Activated CD8-positive, alpha-beta T cell treated with anti-CD3 and anti-CD28 coated beads, Interleukin-2, amount 10 ng/mL, durations not matched to agents 7 days and 5 days (primary cell): ENCODE results near the gene MCM3AP. TPM values are rescaled to one million over a fixed set of nuclear protein-coding genes. Genes with fewer than 3 reads are reported as not detected.

Source experiments
- ATAC-seq: fragments of 150-1000 bp; cut with Tn5 transposase; one replicate; pipeline ENCODE4 v1.10.0; 2021; ENCODE audit warnings: moderate library complexity
- CTCF ChIA-PET: fragments of 350-600 bp; sonication (Branson Sonifier 250); formaldehyde crosslinking; loops from one replicate; lab custom pipeline; 2021; ENCODE audit warnings: antibody characterized with exemption; lab: Charles Lee
- POLR2A ChIA-PET: fragments of 350-600 bp; sonication (Branson Sonifier 250); formaldehyde crosslinking; loops from one replicate; lab custom pipeline; 2021; ENCODE audit warnings: antibody characterized with exemption; lab: Charles Lee
- DNase-seq: peaks from one replicate; pipeline ENCODE4 v3.0.0-alpha.2; 2020
- H3K27ac Mint-ChIP-seq: one replicate; pipeline ENCODE4 v1.8.0; 2021; ENCODE audit warnings: mild to moderate bottlenecking, mixed read lengths
- H3K27me3 Mint-ChIP-seq: one replicate; pipeline ENCODE4 v1.8.0; 2021; ENCODE audit warnings: low read depth, mixed read lengths
- H3K36me3 Mint-ChIP-seq: one replicate; pipeline ENCODE4 v1.8.0; 2021; ENCODE audit warnings: low read depth, mixed read lengths
- H3K4me1 Mint-ChIP-seq: one replicate; pipeline ENCODE4 v1.8.0; 2021; ENCODE audit warnings: low read depth, mixed read lengths
- H3K4me3 Mint-ChIP-seq: one replicate; pipeline ENCODE4 v1.8.0; 2021; ENCODE audit warnings: mild to moderate bottlenecking, mixed read lengths
- H3K9me3 Mint-ChIP-seq: one replicate; pipeline ENCODE4 v1.8.0; 2022; ENCODE audit warnings: mixed read lengths; ENCODE audit not compliant: insufficient read depth
- total RNA-seq, 2 experiments: library from RNA; stranded (reverse); gene quantifications; one replicate each; pipeline ENCODE4 v1.2.3, GENCODE V29; 2021

Gene MCM3AP
- total RNA-seq, 2 experiments from 2014 or later: 106 to 113 TPM

DNA sequence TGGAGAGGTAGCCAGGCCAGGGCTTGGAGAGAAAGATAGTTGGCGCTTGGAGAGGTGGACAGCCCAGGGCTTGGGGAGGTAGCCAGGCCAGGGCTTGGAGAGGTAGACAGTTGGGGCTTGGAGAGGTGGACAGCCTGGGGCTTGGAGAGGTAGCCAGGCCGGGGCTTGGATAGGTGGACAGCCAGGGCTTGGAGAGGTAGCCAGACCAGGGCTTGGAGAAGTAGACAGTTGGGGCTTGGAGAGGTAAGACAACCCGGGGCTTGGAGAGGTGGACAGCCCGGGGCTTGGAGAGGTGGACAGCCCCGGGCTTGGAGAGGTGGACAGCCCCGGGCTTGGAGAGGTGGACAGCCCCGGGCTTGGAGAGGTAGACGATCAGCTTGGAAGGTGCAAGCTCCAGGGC, 64.6 kb downstream of the MCM3AP start:
- POLR2A ChIA-PET: no interaction called here
- CTCF ChIA-PET: no interaction called here
- H3K36me3 Mint-ChIP-seq: peaks cover 20% of the 10 kb centered on the region
- no peak overlapping the region for H3K27ac Mint-ChIP-seq
- H3K4me1 Mint-ChIP-seq: peaks cover 8% of the 10 kb centered on the region
- no peak for DNase-seq
- H3K27me3 Mint-ChIP-seq: no peaks in the 10 kb centered on the region
- ATAC-seq: no peak
- H3K4me3 Mint-ChIP-seq: no peak overlapping the region
- H3K9me3 Mint-ChIP-seq: no peaks in the 10 kb centered on the region

DNA sequence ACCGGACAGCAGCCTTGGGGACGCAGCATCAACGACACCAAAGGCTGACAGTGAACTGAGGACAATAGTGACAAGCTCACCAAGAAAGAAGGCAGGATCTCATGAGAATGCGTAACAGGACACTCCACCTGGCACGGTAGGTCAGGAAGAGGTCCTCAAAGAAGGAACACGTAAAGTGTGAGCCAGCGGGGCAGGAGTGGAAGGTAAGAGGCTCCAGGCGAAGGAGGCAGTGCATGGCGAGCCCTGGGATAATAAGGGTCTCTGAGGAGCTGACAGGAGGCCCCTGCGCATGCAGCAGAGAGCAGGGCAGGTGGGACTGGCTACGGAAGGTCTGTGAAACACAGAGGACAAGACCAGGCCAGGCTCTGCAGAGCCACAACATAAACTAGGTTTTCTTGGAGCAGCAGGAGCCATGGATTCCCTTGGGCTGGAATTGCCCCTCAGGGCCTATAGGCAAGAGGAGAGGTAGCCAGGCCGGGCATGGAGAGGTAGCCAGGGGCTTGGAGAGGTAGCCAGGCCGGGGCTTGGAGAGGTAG, 65.1 kb downstream of the MCM3AP start:
- ChIA-PET CTCF (interaction anchor here (1.4 kb wide), 1 partner anchor 9 kb away, joined by 4 read pairs; no protein-coding TSS in a partner anchor), POLR2A (interaction anchor here (1.5 kb wide), 1 partner anchor 13 kb away, joined by 4 read pairs; no protein-coding TSS in a partner anchor)
- H3K36me3 Mint-ChIP-seq: peaks cover 19% of the 10 kb centered on the region
- no peak overlapping the region for H3K27ac Mint-ChIP-seq
- H3K9me3 Mint-ChIP-seq: no peaks in the 10 kb centered on the region
- H3K27me3 Mint-ChIP-seq: no peaks in the 10 kb centered on the region
- DNase-seq (no peak), ATAC-seq (no peak)
- peaks cover 3% of the 10 kb centered on the region for H3K4me1 Mint-ChIP-seq
- H3K4me3 Mint-ChIP-seq: no peak overlapping the region

DNA sequence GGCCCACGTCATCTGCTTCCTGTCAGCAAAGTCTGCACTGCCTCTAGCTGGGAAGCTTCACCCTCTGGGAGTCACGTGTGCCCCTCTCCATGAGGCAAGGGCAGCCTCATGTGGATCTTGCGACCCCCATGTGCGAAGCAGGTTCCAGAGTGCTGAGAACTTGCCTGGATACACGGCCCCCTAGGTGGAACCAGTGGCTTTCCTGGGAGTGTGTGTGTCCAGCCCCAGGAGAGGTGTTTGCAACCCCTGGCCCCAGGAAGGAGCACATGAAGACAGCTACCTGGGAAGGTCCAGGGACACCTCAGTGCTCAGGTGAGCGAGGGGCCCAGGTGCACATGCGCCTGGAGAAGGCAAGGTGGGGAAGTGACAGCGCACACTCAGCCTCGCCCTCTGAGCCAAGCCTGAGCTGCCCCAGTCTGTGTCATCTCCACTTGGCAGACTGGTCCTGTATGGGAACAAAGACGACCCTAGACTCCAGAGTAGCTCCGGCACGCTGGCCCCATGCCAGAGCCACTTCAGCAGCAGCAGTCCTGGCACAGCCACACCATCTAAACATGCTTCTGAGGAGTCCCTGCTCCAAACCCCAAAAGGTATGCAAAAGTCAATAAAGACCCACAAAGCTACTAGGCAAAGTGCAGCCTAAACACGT, 65.7 kb downstream of the MCM3AP start:
- ATAC-seq: no peak
- Mint-ChIP-seq H3K9me3 (no peaks in the 10 kb centered on the region), H3K36me3 (peaks cover 17% of the 10 kb centered on the region), H3K27me3 (no peaks in the 10 kb centered on the region), H3K4me1 (peaks cover 3% of the 10 kb centered on the region), H3K27ac (no peak overlapping the region), H3K4me3 (no peak overlapping the region)
- no peak for DNase-seq
- ChIA-PET POLR2A (interaction anchor here (0.5 to 1.5 kb wide), 2 partner anchors 11 to 13 kb away, joined by 3 to 4 read pairs; no protein-coding TSS in a partner anchor), CTCF (interaction anchor here (1.4 kb wide), 1 partner anchor 10 kb away, joined by 4 read pairs; no protein-coding TSS in a partner anchor)

DNA sequence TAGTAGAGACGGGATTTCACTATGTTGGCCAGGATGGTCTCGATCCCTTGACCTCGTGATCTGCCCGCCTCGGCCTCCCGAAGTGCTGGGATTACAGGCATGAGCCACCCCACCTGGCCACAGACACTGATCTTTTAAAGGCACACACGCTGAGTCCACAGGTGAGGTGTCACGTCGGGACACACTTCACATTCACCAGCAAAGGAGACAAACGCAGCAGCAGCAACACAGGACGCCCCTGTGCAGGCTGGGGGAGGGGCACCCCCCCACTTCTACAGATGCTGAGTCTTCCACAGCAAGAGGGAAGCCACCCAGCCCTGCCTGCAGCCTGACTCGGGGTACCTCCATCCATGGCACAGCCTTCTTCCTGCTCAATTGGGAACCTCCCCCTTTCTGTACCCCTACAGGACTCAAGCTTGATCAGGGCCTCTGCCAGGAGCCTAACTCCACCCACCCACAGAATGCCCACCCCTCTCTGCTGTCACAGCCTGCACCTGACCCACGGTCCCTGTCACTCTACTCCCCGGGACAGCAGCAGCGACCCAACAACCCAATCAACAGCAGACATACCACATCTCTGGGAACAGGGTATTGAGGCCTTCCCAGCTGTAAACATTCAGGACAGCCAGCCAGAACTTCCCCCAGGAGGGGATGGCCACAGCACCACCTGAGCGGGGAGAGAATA, 66.4 kb downstream of the MCM3AP start:
- CTCF ChIA-PET: interaction anchor here (1.4 kb wide), 1 partner anchor 10 kb away, joined by 4 read pairs; no protein-coding TSS in a partner anchor
- H3K27ac Mint-ChIP-seq: no peak overlapping the region
- H3K27me3 Mint-ChIP-seq: no peaks in the 10 kb centered on the region
- H3K4me3 Mint-ChIP-seq: no peak overlapping the region
- peaks cover 3% of the 10 kb centered on the region for H3K4me1 Mint-ChIP-seq
- DNase-seq (no peak), ATAC-seq (no peak)
- peaks cover 16% of the 10 kb centered on the region for H3K36me3 Mint-ChIP-seq
- no peaks in the 10 kb centered on the region for H3K9me3 Mint-ChIP-seq
- POLR2A ChIA-PET: interaction anchor here (0.5 to 1.5 kb wide), 2 partner anchors 12 kb away, joined by 3 to 4 read pairs; no protein-coding TSS in a partner anchor

DNA sequence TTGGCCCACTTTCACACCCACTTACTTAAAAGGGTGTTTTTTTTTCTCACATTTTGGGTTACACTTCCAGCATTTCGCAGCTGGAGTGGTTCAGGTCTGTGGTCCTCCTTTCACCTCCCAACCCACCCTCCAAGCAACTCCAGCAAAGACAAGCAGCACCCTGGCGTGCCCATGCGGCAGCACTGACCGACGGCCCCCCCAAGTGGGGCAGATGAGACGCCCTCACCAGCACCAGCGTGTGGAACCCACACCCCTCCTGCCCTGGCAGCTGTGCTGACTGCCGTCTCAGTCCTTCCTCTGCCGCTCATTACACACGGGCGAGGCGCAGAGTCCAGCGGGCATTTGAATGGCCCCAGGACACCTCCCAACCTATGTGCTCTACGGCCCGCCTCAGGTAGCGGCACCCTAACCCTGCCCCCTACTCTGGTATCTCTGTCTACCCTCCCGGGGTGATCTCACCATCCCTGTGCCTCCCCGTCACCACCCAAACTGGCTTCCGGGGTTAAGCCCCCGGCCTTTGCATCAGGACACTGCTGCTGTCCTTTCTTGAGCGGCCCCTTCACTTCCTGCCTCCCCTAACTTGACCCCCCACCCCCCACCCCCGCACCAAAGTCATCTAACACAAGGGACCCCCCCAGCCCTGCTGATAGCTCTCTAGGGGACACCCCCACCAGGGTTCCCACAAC, 67.8 kb downstream of the MCM3AP start:
- ChIA-PET POLR2A (no interaction called here), CTCF (no interaction called here)
- Mint-ChIP-seq H3K9me3 (no peaks in the 10 kb centered on the region), H3K36me3 (peaks cover 17% of the 10 kb centered on the region), H3K4me3 (no peak overlapping the region), H3K4me1 (peaks cover 3% of the 10 kb centered on the region), H3K27me3 (no peaks in the 10 kb centered on the region), H3K27ac (no peak overlapping the region)
- DNase-seq (no peak), ATAC-seq (no peak)

DNA sequence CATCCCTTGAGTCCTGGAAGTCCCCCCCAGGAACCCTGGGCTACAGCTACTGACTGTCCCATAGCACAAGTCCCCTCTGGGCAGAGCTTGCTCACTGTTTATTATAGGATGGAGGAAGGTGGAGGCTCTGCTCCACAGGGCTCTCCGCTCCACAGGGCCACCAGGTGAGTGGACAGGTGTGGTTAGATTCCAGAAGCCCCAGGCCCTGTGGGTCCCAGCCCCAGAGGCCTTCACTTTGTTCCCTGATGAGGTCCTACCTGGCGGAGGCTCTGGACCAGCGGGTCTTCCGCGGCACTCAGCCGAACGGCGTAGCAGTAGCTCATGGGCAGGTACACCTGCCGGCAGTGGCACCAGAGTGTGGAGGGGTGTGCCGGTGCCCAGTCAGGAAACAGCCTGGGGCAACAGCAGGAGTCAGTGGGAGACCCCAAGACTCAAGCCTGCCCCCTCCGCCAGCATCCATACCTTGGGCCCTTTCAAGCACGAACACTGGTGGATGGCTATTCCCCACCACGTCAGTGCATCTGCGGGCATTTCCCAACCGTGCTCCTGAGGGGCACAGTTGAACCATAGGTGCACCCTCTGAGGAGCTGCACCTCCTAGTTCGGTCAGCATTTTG, 69.2 kb downstream of the MCM3AP start:
- no peak for ATAC-seq
- Mint-ChIP-seq H3K36me3 (peaks cover 9% of the 10 kb centered on the region), H3K27ac (peak overlapping the region; percentile 57), H3K9me3 (no peaks in the 10 kb centered on the region), H3K27me3 (no peaks in the 10 kb centered on the region), H3K4me1 (peaks cover 3% of the 10 kb centered on the region), H3K4me3 (no peak overlapping the region)
- DNase-seq: no peak
- ChIA-PET CTCF (no interaction called here), POLR2A (interaction anchor here (0.5 kb wide), 1 partner anchor 152 kb away, joined by 4 read pairs; no protein-coding TSS in a partner anchor)

DNA sequence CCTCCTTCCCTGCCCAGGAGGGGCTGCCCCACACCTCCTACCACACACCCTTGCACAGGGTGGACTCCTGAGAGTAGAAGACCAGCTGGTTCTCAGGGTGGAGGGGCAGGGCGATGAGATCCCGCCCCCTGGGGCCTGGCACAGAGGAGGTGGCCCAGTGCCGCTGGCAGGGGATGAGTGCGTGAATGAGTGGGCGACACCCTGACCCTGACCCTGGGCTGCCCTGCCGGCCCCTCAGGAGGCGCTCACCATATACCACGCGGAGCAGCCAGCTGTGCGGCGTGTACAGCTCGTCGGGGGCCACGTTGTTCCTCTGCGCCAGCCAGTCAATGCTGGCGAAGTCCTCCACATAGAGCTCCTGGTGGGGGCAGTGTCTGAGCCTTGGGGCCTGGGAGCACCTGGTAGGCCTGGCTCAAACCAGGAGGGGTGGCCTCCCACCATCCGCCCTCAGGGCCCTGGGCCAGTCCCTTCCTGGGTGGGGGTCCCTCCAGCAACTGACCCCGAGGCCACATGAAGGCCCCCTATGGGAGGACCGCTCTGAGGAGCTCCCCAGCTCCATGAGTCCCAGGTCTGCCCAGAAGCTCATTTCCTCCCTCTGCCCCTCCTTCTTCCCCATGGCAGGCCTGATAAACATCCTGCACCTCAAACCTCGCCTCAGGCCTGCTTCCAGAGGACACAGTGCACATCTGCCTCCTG, 69.8 kb downstream of the MCM3AP start:
- no peaks in the 10 kb centered on the region for H3K9me3 Mint-ChIP-seq
- H3K4me1 Mint-ChIP-seq: peaks cover 3% of the 10 kb centered on the region
- no peak overlapping the region for H3K4me3 Mint-ChIP-seq
- no peaks in the 10 kb centered on the region for H3K27me3 Mint-ChIP-seq
- H3K36me3 Mint-ChIP-seq: peaks cover 9% of the 10 kb centered on the region
- no peak for DNase-seq
- ChIA-PET POLR2A (interaction anchor here (0.6 kb wide), 1 partner anchor 250 kb away, joined by 4 read pairs; no protein-coding TSS in a partner anchor), CTCF (interaction anchor here (1.0 to 1.5 kb wide), 2 partner anchors 9 to 72 kb away, joined by 3 to 4 read pairs; no protein-coding TSS in a partner anchor)
- ATAC-seq: no peak
- peak overlapping the region; percentile 57 for H3K27ac Mint-ChIP-seq

DNA sequence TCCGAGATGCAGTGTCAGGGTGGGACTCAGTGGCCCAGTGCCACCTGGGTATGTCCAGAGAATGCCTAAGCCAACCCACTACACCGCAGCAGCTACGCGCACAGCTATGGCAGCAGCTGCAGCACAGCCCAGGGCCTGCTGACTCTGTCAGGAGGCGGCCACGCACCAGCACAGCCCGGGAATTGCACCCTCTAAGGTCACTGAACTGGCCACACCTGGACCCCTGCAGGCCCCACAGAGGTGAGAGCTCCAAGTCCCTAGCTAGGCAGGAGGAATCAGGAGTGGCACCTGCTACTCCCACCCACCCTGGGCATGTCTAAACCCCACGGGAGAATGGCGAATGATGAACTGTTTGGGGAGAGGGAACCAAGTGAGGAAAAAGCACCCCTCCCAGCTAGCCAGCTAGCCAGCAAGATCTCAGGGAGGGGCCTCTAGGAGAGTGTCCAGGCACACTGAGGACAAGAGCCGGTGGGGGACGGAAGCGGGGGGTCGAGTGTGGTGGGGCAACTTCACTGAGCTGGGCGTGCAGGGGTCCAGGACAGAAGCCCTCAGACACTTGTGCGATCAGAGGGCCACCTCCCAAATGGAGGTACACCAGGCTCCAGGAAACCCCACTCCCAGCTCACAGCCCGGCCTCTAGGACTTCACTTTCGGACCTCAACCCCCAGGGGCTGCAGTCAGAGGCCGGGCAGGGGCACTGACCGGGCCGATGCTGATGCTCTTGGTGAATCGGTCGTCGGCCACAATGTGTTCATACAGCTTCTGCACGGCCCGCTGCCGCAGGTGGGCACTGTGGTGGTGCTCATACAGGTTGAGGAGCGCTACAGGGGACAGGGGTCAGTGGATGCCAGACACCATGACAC, 70.7 kb downstream of the MCM3AP start:
- no peaks in the 10 kb centered on the region for H3K27me3 Mint-ChIP-seq
- POLR2A ChIA-PET: interaction anchor here (0.6 kb wide), 1 partner anchor 251 kb away, joined by 4 read pairs; no protein-coding TSS in a partner anchor
- no peaks in the 10 kb centered on the region for H3K9me3 Mint-ChIP-seq
- CTCF ChIA-PET: interaction anchor here (1.0 to 1.5 kb wide), 2 partner anchors 10 to 71 kb away, joined by 3 to 4 read pairs; no protein-coding TSS in a partner anchor
- ATAC-seq (no peak), DNase-seq (no peak)
- peaks cover 3% of the 10 kb centered on the region for H3K4me1 Mint-ChIP-seq
- H3K4me3 Mint-ChIP-seq: no peak overlapping the region
- H3K36me3 Mint-ChIP-seq: peaks cover 9% of the 10 kb centered on the region
- peak overlapping the region; percentile 20 for H3K27ac Mint-ChIP-seq

DNA sequence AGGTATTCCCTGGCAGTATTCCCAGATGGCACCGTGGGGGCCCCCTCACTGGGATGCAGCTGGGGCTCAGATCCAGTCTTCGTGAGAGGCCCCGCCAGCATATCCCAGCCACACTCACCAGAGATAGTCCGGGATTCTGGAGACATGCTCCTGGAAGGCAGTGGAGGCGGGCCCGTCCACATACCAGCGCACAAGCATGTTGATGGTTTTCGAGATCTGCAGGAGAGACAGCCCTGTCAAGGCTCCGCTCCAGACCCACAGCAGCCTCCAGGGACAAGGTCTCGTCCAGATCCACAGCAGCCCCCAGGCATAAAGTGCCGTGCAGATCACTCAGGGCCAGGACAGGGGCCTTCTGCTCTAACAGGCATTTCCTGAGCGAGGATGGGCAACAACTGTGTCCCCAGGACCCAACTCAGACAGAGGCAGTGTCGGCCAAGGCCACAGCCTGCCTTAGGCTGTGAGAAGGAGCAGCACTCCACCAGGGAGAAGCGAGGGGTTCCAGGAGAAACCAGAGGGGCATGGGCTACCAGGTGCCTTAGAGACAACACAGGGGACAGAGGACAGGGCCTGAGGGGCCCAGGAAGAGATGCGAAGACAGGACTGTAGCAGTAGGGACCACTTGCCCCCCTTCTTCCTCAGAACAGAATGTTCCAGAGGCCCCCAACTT, 71.7 kb downstream of the MCM3AP start:
- no peaks in the 10 kb centered on the region for H3K27me3 Mint-ChIP-seq
- DNase-seq (no peak), ATAC-seq (no peak)
- peaks cover 3% of the 10 kb centered on the region for H3K4me1 Mint-ChIP-seq
- POLR2A ChIA-PET: no interaction called here
- no peaks in the 10 kb centered on the region for H3K9me3 Mint-ChIP-seq
- CTCF ChIA-PET: no interaction called here
- no peak overlapping the region for H3K27ac Mint-ChIP-seq
- H3K36me3 Mint-ChIP-seq: peaks cover 7% of the 10 kb centered on the region
- H3K4me3 Mint-ChIP-seq: no peak overlapping the region
